GM23248 (cell line): ENCODE results near the gene AKNA. TPM values are rescaled to one million over a fixed set of nuclear protein-coding genes. Genes with fewer than 3 reads are reported as not detected.
A peak's percentile ranks its signal among the peaks of the same experiment; 100 is the strongest.

Experiments used
- DNase-seq: peaks from one replicate; pipeline ENCODE4 v3.0.0-alpha.2; 2015
- H2AFZ ChIP-seq: fragments of 200-600 bp; sonication (generic); 2 replicates; pipeline ENCODE4 v1.6.1; 2016; ENCODE audit warnings: antibody characterized with exemption
- H3F3A ChIP-seq: fragments of 200-600 bp; sonication (generic); 2 replicates; pipeline ENCODE4 v1.6.1; 2016; ENCODE audit warnings: mild to moderate bottlenecking, antibody characterized with exemption, mixed run types; ENCODE audit not compliant: insufficient read depth
- H3K27ac ChIP-seq: fragments of 200-600 bp; sonication (generic); 2 replicates; pipeline ENCODE4 v1.5.1; 2016; ENCODE audit warnings: mild to moderate bottlenecking
- H3K27me3 ChIP-seq: fragments of 200-600 bp; sonication (generic); replicated peaks from 2 replicates; pipeline ENCODE4 v1.6.1; 2016; ENCODE audit warnings: mild to moderate bottlenecking; ENCODE audit not compliant: insufficient read depth
- H3K36me3 ChIP-seq: fragments of 200-600 bp; sonication (generic); 2 replicates; pipeline ENCODE4 v1.6.1; 2016; ENCODE audit warnings: low read depth, mild to moderate bottlenecking
- H3K4me1 ChIP-seq: fragments of 200-600 bp; sonication (generic); 2 replicates; pipeline ENCODE4 v1.6.1; 2016; ENCODE audit warnings: mild to moderate bottlenecking; ENCODE audit not compliant: insufficient read depth
- H3K4me2 ChIP-seq: fragments of 200-600 bp; sonication (generic); one replicate; pipeline ENCODE4 v1.6.1; 2016; ENCODE audit warnings: mild to moderate bottlenecking; ENCODE audit not compliant: unreplicated experiment
- H3K4me3 ChIP-seq: fragments of 200-600 bp; sonication (generic); 2 replicates; pipeline ENCODE4 v1.5.1; 2016; ENCODE audit warnings: mild to moderate bottlenecking
- H3K79me2 ChIP-seq: fragments of 200-600 bp; sonication (generic); 2 replicates; pipeline ENCODE4 v1.6.1; 2016; ENCODE audit warnings: mild to moderate bottlenecking; ENCODE audit not compliant: insufficient read depth
- H3K9ac ChIP-seq: fragments of 200-600 bp; sonication (generic); 2 replicates; pipeline ENCODE4 v1.6.1; 2016; ENCODE audit warnings: mild to moderate bottlenecking
- H3K9me2 ChIP-seq: fragments of 200-600 bp; sonication (generic); 2 replicates; pipeline ENCODE4 v1.6.1; 2016; ENCODE audit warnings: mixed run types, mild to moderate bottlenecking, moderate library complexity; ENCODE audit not compliant: insufficient read depth
- H3K9me3 ChIP-seq: fragments of 200-600 bp; sonication (generic); one replicate; pipeline ENCODE4 v1.6.1; 2017; ENCODE audit warnings: low read depth
- H4K20me1 ChIP-seq: fragments of 200-600 bp; sonication (generic); 2 replicates; pipeline ENCODE4 v1.6.0; 2016; ENCODE audit not compliant: insufficient read depth
- EZH2 ChIP-seq: fragments of 200-600 bp; sonication (generic); IDR thresholded peaks from 2 replicates; pipeline ENCODE4 v1.6.1; 2018; ENCODE audit warnings: antibody characterized with exemption, mild to moderate bottlenecking; ENCODE audit not compliant: insufficient read depth, poor library complexity, severe bottlenecking
- EZH2phosphoT487 ChIP-seq: fragments of 200-600 bp; sonication (generic); IDR thresholded peaks from 2 replicates; pipeline ENCODE4 v1.6.1; 2018; ENCODE audit warnings: antibody characterized with exemption, moderate library complexity, mild to moderate bottlenecking, low read depth; ENCODE audit not compliant: insufficient read depth
- WGBS, 2 experiments: methylation state at CpG; one replicate each; pipeline ENCODE4 v1.1.6; 2015 to 2017; ENCODE audit warnings: low lambda C conversion rate in 2 of 2, low coverage in 1 of 2; ENCODE audit errors: missing lambda C conversion rate in 2 of 2; 5-methylcytosine and 5-hydroxymethylcytosine counted together
- in situ Hi-C: fragments of 300-500 bp; cut with MboI; formaldehyde crosslinking; loops from 2 replicates; pipeline ENCODE4 v1.15.0; 2020
- polyA plus RNA-seq: library from polyadenylated mRNA; unstranded; fragments of >200 nt; fragmentation: Nextera tagmentation; extraction: Ambion mirVana; gene quantifications from 2 replicates; pipeline ENCODE4 v1.2.1, GENCODE V29; 2016
- total RNA-seq: library from RNA; depleted of rRNA; stranded (reverse); fragments of >200 nt; shearing (Covaris generic); gene quantifications from 2 replicates; pipeline ENCODE4 v1.2.3, GENCODE V29; 2014

Gene AKNA
- total and polyA plus RNA-seq, 2 experiments from 2014 or later = 1.8 to 6.6 TPM

GRCh38 chr9:114343471-114344187 lies 44.2 kb downstream of the AKNA start:
- no peaks in the 10 kb centered on the region for H3K27me3 ChIP-seq
- peaks cover 4% of the 10 kb centered on the region for H3K4me1 ChIP-seq
- no peak overlapping the region for H2AFZ ChIP-seq
- 0 out of 2 replicates have a peak, but pooled peaks cover 6% of the 10 kb centered on the region for H3F3A ChIP-seq
- in situ Hi-C loops = no loop called here
- no peaks in the 10 kb centered on the region for H3K9me2 ChIP-seq
- no peaks in the 10 kb centered on the region for H3K9me3 ChIP-seq
- no peaks in the 10 kb centered on the region for H3K79me2 ChIP-seq
- DNase-seq = peak; percentile 31
- no peak overlapping the region for H3K27ac ChIP-seq
- H3K4me3 ChIP-seq = no peak overlapping the region
- peaks cover 23% of the 10 kb centered on the region; the same call in 1 of the 2 replicates for H3K36me3 ChIP-seq
- 82 to 92% methylated on average over 9 of the region's 9 CpGs for WGBS, 2 experiments
- H3K9ac ChIP-seq = no peak overlapping the region
- no peaks in the 10 kb centered on the region for H4K20me1 ChIP-seq
- no peak overlapping the region for H3K4me2 ChIP-seq
- TF ChIP-seq EZH2phosphoT487 = no peak
- no peak for TF ChIP-seq EZH2

GRCh38 chr9:114342755-114343440 lies 44.9 kb downstream of the AKNA start:
- 95 to 98% methylated on average over 5 of the region's 5 CpGs for WGBS, 2 experiments
- no peak overlapping the region for H3K9ac ChIP-seq
- H3K27ac ChIP-seq = no peak overlapping the region
- in situ Hi-C loops = no loop called here
- H3K79me2 ChIP-seq = no peaks in the 10 kb centered on the region
- H3K9me2 ChIP-seq = no peaks in the 10 kb centered on the region
- H2AFZ ChIP-seq = no peak overlapping the region
- H3K27me3 ChIP-seq = no peaks in the 10 kb centered on the region
- no peaks in the 10 kb centered on the region for H3K4me1 ChIP-seq
- no peaks in the 10 kb centered on the region for H4K20me1 ChIP-seq
- no peak overlapping the region for H3K4me2 ChIP-seq
- H3K4me3 ChIP-seq = no peak overlapping the region
- no peaks in the 10 kb centered on the region for H3K9me3 ChIP-seq
- no peaks in the 10 kb centered on the region for H3F3A ChIP-seq
- no peak for TF ChIP-seq EZH2phosphoT487
- peaks cover 23% of the 10 kb centered on the region; the same call in 1 of the 2 replicates for H3K36me3 ChIP-seq
- DNase-seq = no peak

GRCh38 chr9:114341991-114342390 lies 45.8 kb downstream of the AKNA start:
- Histone ChIP-seq H3K9me2 (no peaks in the 10 kb centered on the region), H3K4me2 (no peak overlapping the region), H3K4me3 (no peak overlapping the region), H3K27ac (no peak overlapping the region), H3K9me3 (no peaks in the 10 kb centered on the region), H4K20me1 (no peaks in the 10 kb centered on the region), H3F3A (no peaks in the 10 kb centered on the region), H3K27me3 (no peaks in the 10 kb centered on the region), H2AFZ (no peak overlapping the region), H3K9ac (no peak overlapping the region), H3K36me3 (peaks cover 22% of the 10 kb centered on the region; the same call in 1 of the 2 replicates), H3K4me1 (no peaks in the 10 kb centered on the region), H3K79me2 (no peaks in the 10 kb centered on the region)
- 88 to 89% methylated on average over 4 of the region's 4 CpGs for WGBS, 2 experiments
- DNase-seq = no peak
- TF ChIP-seq EZH2phosphoT487 = no peak
- TF ChIP-seq EZH2 = no peak
- in situ Hi-C loops = no loop called here

GRCh38 chr9:114341152-114341830 lies 46.5 kb downstream of the AKNA start:
- in situ Hi-C loops = no loop called here
- Histone ChIP-seq H3K9ac (no peak overlapping the region), H3K79me2 (no peaks in the 10 kb centered on the region), H2AFZ (no peak overlapping the region), H3K4me2 (no peak overlapping the region), H3F3A (no peaks in the 10 kb centered on the region), H3K4me1 (no peaks in the 10 kb centered on the region), H3K27me3 (no peaks in the 10 kb centered on the region), H3K36me3 (peaks cover 15% of the 10 kb centered on the region; the same call in 1 of the 2 replicates), H4K20me1 (no peaks in the 10 kb centered on the region), H3K4me3 (no peak overlapping the region), H3K27ac (no peak overlapping the region), H3K9me2 (no peaks in the 10 kb centered on the region), H3K9me3 (no peaks in the 10 kb centered on the region)
- 85 to 87% methylated on average over 9 to 12 of the region's 12 CpGs for WGBS, 2 experiments
- no peak for DNase-seq
- TF ChIP-seq EZH2phosphoT487 = no peak
- no peak for TF ChIP-seq EZH2
